ENCODE measurements around the gene CD84.
"Not testable (repeated sequence)": the region's sequence is repeated elsewhere in the genome, so short reads cannot be mapped to it uniquely, and the experiment has no call there.

The CD84 gene

DNA sequence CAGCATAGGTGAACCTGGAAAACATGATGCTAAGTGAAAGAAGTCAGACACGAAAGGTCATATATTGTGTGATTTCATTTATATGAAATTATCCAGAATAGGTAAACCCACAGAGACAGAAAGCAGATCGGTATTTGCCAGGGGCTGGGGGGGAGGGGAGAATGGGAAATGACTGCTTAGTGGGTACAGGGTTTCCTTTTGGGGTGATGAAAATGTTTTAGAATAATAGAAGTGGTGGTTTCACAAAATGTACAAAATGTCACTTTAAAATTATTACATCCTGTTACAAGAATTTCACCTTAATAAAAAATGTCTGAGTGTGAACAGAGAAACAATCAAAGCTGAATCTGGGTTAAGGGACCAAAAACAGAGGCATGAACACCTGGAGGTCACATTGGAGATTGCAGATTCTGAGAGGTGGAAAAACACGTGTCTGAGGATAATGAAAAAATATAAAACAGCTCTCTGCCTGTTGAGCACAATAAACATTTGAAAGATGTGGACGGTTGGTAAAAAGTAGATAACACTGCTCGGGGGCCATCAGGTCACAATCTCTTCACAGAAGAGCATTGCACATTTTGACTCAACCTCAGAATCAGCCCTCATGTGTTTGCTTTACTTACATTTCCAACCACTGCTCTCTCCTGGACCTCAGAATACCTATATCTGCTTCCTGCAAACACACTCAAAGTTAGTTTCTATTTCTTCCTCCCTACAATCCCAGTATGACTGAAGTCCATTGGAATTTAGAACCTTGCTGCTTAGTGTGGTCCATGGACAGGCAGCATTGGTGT lies 59.5 kb downstream of the CD84 start:
- no peak for DNase-seq (ENCODE audit: low read depth in 1 of 2, low spot score in 1 of 2)

DNA sequence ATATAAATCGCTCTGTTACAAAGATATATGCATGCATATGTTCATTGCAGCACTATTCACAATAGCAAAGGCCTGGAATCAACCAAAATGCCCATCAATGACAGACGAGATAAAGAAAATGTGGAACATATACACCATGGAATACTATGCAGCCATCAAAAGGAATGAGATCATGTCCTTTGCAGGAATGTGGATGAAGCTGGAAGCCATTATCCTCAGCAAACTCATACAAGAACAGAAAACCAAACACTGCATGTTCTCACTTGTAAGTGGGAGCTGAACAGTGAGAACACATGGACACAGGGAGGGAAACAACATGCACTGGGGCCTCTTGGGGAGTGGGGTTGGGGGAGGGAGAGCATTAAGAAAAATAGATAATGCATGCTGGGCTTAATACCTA lies 61.8 kb downstream of the CD84 start:
- DNase-seq (ENCODE audit: low read depth in 1 of 2, low spot score in 1 of 2), result not testable (repeated sequence)

DNA sequence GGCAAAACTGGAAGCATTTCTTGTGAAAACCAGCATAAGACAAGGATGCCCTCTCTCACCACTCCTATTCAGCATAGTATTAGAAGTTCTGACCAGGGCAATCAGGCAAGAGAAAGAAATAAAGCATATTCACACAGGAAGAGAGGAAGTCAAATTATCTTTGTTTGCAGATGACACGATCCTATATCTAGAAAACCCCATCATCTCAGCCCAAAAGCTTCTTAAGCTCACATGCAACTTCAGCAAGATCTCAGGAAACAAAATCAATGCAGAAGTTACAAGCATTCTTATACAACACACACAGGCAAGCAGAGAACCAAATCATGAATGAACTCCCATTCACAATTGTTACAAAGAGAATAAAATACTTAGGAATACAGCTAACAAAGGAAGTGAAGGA lies 63.4 kb downstream of the CD84 start:
- DNase-seq (ENCODE audit: low read depth in 1 of 2, low spot score in 1 of 2), result not testable (repeated sequence)

DNA sequence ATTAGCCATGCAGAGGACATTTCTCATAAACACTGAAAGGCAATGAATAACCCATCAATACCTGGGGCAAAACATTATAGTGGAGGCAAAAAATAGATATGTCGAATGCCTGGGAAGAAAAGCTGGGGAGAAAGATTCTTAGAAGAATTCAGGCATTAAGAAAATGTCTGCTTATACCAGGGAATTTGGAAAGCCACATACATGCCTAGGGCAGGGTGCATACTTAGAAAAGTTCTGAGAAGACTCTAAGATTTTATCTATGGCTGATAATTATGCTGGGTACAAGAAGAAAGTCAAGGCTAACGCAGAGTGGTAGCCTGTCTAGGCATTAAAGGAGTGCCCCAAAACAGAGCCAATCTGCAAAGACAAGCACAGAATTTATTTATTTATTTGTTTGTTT lies 74.6 kb downstream of the CD84 start:
- DNase-seq (ENCODE audit: low read depth in 1 of 2, low spot score in 1 of 2), result no peak

DNA sequence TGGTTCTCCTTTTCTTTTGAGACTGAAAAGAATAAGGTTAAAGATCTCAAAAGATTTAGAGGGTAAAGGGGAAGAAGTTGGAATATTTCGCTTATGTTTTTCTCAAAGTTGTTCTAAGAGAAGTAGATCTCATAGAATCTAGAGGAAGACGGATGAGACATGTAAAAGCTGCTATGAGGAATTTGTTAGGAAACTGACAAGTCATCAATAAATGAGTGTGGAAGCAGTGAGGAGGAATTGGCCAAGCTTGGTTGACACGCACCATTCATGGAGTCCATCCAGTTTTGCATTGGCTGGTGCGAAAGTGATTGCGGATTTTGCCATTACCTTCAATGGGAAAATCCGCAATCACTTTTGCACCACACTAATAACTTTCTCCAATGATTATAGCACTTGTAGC lies 76.2 kb downstream of the CD84 start:
- DNase-seq (ENCODE audit: low read depth in 1 of 2, low spot score in 1 of 2), result no peak

DNA sequence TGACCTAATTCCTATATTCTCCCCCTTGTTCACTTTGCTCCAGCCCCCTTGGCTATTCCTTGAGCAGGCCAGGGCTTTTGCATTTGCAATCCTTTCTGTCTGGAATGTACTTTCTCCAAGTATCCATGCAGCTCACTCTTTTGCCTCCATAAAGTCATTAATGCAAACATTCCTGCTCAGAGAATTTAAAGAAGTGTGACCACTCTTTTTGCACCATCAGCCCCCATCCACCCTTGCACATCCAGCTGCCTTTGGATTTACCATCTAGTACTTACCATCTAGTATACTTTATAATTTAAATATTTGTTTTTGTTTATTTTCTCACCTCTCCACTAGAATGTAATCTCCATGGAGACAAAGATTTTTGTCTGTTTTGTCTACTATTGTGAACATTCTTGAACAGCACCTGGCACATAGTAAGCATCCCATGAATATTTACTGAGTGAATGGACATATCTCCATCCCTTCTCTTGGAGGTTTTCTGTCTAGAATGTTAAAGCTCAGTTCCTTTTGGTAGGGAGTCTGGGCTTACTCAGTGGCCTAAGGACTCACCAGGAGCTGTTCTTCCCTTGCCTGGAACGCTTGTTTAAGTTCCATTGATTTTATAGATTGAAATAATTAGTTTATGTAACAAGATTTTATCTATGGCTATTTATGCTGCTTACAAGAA lies 78.8 kb downstream of the CD84 start:
- no peak for DNase-seq (ENCODE audit: low read depth in 1 of 2, low spot score in 1 of 2)

DNA sequence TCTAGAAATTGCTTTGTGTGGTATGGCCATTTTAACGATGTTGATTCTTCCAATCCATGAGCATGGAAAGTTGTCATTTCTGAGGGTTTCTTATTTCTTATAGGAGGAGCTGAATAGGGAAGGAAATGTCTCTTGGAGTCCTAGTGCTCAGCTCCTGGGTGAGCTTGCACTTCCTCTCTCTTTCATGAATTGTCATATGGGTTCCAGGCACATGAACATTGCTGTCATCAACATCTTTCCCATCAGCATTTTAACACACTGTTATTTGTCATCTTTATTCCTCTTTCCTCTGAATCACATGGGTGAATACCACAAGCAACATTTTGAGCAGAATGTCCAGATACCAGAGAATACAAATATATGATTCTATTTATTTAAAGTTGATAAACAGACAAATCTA lies 79.7 kb downstream of the CD84 start:
- no peak for DNase-seq (ENCODE audit: low read depth in 1 of 2, low spot score in 1 of 2)

DNA sequence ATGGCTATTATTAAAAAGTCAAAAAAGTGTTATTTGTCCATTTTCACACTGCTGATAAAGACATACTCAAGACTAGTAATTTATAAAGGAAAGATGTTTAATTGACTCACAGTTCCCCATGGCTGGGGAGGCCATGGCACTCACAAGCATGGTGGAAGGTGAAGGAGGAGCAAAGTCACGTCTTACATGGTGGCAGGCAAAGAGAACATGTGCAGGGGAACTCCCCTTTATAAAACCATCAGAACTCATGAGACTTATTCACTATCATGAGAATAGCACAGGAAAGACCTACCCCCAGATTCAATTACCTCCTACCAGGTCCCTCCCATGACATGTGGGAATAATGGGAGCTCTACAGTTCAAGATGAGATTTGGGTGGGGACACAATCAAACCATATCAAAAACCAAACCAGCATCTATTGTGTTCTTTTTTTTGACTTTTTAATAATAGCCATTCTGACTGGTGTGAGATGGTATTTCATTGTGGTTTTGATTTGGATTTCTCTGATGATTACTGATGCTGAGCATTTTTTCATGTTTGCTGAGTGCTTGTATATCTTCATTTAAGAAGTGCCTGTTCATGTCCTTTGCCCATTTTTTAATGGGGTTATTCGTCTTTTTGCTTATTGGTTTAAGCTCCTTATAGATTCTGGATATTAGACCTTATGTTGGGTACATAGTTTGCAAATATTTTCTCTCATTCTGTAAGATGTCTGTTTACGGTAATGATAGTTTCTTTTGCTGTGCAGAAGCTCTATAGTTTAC lies 80.8 kb downstream of the CD84 start:
- not testable (repeated sequence) for DNase-seq (ENCODE audit: low read depth in 1 of 2, low spot score in 1 of 2)

DNA sequence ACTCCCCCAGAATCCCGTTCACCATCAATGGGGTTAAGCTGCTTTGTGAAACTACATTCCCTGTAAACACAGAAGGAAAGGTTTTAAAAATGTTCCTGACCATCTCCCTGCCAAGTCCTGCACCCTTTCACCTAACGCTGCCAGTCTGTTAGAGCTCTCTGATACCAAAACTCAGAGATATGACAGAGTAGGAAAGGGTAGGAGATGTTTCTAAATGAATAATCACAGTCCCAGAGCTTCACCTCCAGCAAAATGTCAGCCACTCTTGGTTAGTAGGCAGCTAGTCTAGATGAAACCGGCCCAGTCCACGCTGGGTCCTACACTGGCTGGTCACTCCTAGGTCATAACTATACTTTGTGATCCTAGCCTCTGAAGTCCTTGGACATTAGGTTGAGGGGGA lies 83.0 kb downstream of the CD84 start:
- DNase-seq (ENCODE audit: low read depth in 1 of 2, low spot score in 1 of 2), result no peak

DNA sequence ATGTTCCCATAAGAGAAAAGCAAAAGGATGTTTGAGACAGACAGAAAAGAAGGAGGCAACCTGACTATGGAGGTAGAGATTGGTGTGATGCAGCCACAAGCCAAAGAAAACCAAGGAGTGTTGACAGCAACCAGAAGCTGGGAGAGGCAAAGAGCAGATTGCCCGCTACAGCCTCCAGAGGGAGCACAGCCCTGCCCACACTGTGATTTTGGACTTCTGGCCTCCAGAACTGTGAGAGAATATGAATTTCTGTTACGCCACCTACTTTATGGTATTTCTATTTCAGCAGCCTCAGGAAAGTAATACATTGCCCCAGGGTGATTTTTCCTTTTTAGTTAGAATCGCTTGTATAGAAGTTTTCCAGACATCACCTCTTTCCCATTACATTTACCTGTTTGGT lies 84.7 kb downstream of the CD84 start:
- no peak for DNase-seq (ENCODE audit: low read depth in 1 of 2, low spot score in 1 of 2)

DNA sequence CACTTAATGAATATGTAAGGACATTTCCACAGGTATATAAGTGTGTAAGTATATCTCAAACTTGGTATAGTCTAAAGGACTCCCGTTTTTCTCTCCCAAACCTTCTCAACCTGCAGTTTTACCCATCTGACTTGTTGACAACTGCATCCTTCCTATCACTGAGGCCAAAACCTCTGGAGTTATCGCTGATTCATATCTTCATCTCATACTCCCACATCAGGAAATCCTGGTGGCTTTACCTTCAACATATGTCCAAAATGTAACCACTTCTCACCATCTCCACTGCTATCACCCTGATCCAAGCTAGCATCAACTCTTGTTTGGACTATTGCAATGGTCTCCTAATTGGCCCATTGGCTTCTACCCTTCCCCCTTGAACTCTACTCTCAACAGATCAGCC lies 86.7 kb downstream of the CD84 start:
- no peak for DNase-seq (ENCODE audit: low read depth in 1 of 2, low spot score in 1 of 2)

DNA sequence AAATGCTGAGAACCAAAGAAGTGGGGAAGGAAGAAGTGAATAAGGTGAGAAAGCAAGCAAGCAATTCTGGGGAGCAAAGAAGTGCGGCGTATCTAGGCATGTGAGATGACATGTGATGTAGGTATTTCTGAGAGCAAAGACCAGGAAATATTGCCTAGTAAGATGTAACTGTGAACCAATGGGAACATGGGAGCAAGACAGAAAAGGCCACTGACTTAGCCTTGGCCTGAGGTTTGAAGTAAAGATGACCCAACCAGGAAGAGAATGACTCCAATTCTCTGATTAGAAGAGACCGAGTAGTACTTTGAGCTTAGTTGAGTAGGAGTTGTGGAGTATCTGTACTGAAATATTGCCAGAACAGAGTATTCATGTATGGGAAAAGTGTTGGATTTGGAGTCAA lies 87.3 kb downstream of the CD84 start:
- no peak for DNase-seq (ENCODE audit: low read depth in 1 of 2, low spot score in 1 of 2)
